Adrenal gland (tissue), 5 donors: Measurements from ENCODE around the gene KLHL13.

Source experiments
- CTCF ChIP-seq, 6 experiments: fragments of 450-650 bp in 4 of 6; fragments of 200-600 bp in 2 of 6; sonication (generic) in 1 of 6; IDR thresholded peaks; 1 replicate in 5 of 6; 2 replicates in 1 of 6; pipeline versions ENCODE4 v1.5.1 to v1.8.0; 2016 to 2021; ENCODE audit warnings: antibody characterized with exemption in 6 of 6, mild to moderate bottlenecking in 2 of 6, moderate library complexity in 1 of 6
- POLR2A ChIP-seq, 2 donors: fragments of 450-650 bp; IDR thresholded peaks; one replicate each; pipeline ENCODE4 v1.6.1; 2017; ENCODE audit warnings: antibody characterized with exemption in 2 of 2, mild to moderate bottlenecking in 2 of 2, moderate library complexity in 1 of 2
- donor health status: DM: no; HTN: no; CAD: no.

GRCh38 chrX:117854806-117855205 lies 261.8 kb downstream of the KLHL13 start:
- TF ChIP-seq CTCF (IDR thresholded peaks at IDR 0.05) (no peak), POLR2A (IDR thresholded peaks at IDR 0.05) (no peak)
